Gastroesophageal sphincter (tissue), 4 donors: ENCODE data around the gene S100Z. TPM values are rescaled to one million over a fixed set of nuclear protein-coding genes. Genes with fewer than 3 reads are reported as not detected.
A peak's percentile ranks its signal among the peaks of the same experiment; 100 is the strongest.

Experiments used
- ATAC-seq: fragments of 150-250 bp; one replicate; pipeline ENCODE4 v1.9.1; 2016; ENCODE audit warnings: mild to moderate bottlenecking, moderate library complexity
- H3K27ac ChIP-seq, 4 donors: fragments of 200-600 bp; sonication (generic) in 3 of 4; 1 replicate in 3 of 4; 2 replicates in 1 of 4; pipeline ENCODE4 v1.5.1; 2016 to 2019
- H3K27me3 ChIP-seq: fragments of 200-600 bp; sonication (generic); one replicate; pipeline ENCODE4 v1.5.1; 2019
- H3K36me3 ChIP-seq, 2 donors: fragments of 200-600 bp; sonication (generic); one replicate each; pipeline ENCODE4 v1.5.1; 2019; ENCODE audit warnings: control low read depth in 1 of 2
- H3K4me1 ChIP-seq, 3 donors: fragments of 200-600 bp; sonication (generic); 1 replicate in 2 of 3; 2 replicates in 1 of 3; pipeline ENCODE4 v1.5.1; 2016 to 2019; ENCODE audit warnings: control low read depth in 2 of 3
- H3K4me3 ChIP-seq, 2 donors: fragments of 200-600 bp; sonication (generic); one replicate each; pipeline ENCODE4 v1.5.1; 2019; ENCODE audit warnings: mild to moderate bottlenecking in 1 of 2, moderate library complexity in 1 of 2
- H3K9me3 ChIP-seq, 3 donors: fragments of 200-600 bp; sonication (generic); one replicate each; pipeline ENCODE4 v1.5.1; 2017 to 2019; ENCODE audit warnings: control low read depth in 2 of 3
- EP300 ChIP-seq: sonication (generic); formaldehyde crosslinking; IDR thresholded peaks from one replicate; pipeline ENCODE4 v1.6.1; 2017; ENCODE audit warnings: antibody characterized with exemption, mild to moderate bottlenecking
- POLR2A ChIP-seq, 2 donors: fragments of 450-650 bp; IDR thresholded peaks; one replicate each; pipeline ENCODE4 v1.6.1; 2017; ENCODE audit warnings: antibody characterized with exemption in 2 of 2, mild to moderate bottlenecking in 2 of 2, moderate library complexity in 1 of 2
- POLR2AphosphoS5 ChIP-seq: sonication (generic); formaldehyde crosslinking; IDR thresholded peaks from one replicate; pipeline ENCODE4 v1.6.1; 2017; ENCODE audit warnings: antibody characterized with exemption
- WGBS, 2 donors: methylation state at CpG; one replicate each; pipeline ENCODE4 v1.1.5; 2018; ENCODE audit warnings: low coverage in 1 of 2; 5-methylcytosine and 5-hydroxymethylcytosine counted together
- total RNA-seq, 4 donors: library from RNA; depleted of rRNA; stranded (reverse); fragments of >200 nt; gene quantifications; one replicate each; pipeline ENCODE4 v1.1.0, GENCODE V29; 2016
- TF ChIP-seq, protein P1 (sequence below), 4 experiments: fragments of 200-600 bp in 2 of 4; fragments of 450-650 bp in 2 of 4; sonication (generic) in 1 of 4; IDR thresholded peaks; one replicate each; pipeline ENCODE4 v1.5.1; 2017 to 2019; ENCODE audit warnings: antibody characterized with exemption in 4 of 4, mild to moderate bottlenecking in 2 of 4, moderate library complexity in 2 of 4

Gene S100Z
- not detected for total RNA-seq

DNA sequence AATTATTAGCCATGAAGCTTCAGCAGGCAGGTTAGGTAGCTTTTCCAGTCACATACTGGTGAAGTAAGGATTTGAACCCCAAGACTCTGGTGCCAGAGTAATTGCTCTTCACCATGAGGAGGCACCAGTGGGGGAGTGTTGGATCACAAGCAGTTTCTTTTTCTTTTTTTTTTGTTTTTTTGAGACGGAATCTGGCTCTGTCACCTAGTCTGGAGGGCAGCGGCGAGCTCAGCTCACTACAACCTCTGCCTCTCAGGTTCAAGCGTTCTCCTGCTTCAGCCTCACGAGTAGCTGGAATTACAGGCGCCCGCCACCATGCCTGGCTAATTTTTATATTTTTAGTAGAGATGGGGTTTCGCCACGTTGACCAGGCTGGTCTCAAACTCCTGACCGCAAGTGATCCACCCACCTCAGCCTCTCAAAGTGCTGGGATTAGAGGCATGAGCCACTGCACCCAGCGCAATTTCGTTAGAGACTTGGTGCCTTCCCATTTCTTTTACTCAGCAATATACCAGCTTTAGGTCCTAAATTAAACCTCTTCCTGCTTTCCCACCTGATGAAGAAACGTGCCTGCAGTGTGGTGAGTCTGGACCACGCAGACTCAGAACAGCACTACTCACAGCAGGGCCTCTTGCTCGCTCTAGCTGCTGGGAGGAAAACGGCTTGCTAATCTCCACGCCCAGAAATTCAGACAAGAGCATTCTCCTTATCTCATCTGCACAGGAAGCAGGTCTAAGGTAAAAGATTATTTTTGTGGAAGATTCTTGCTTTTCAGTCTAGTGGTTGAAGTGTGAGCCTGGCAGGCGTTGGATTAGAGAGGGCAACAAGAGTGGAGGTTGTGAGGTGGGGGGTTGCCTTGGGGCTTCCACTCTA is at the start of gene S100Z:
Gene S100Z (plus strand): TSS at position 596 of the 873 bp plus-strand sequence. CDS start 25,346 bp downstream, outside the sequence.
- Histone ChIP-seq H3K27ac (no peak within 1 kb of the TSS), H3K4me3 (no peak within 1 kb of the TSS), H3K4me1 (no peaks in the 10 kb centered on the region), H3K9me3 (no peaks in the 10 kb centered on the region), H3K36me3 (no peaks in the 10 kb centered on the region), H3K27me3 (no peaks in the 10 kb centered on the region)
- TF ChIP-seq POLR2AphosphoS5, result no peak
- TF ChIP-seq POLR2A (IDR thresholded peaks at IDR 0.05), result no peak
- TF ChIP-seq, protein P1, sequence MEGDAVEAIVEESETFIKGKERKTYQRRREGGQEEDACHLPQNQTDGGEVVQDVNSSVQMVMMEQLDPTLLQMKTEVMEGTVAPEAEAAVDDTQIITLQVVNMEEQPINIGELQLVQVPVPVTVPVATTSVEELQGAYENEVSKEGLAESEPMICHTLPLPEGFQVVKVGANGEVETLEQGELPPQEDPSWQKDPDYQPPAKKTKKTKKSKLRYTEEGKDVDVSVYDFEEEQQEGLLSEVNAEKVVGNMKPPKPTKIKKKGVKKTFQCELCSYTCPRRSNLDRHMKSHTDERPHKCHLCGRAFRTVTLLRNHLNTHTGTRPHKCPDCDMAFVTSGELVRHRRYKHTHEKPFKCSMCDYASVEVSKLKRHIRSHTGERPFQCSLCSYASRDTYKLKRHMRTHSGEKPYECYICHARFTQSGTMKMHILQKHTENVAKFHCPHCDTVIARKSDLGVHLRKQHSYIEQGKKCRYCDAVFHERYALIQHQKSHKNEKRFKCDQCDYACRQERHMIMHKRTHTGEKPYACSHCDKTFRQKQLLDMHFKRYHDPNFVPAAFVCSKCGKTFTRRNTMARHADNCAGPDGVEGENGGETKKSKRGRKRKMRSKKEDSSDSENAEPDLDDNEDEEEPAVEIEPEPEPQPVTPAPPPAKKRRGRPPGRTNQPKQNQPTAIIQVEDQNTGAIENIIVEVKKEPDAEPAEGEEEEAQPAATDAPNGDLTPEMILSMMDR (IDR thresholded peaks at IDR 0.05), result no peak
- no peak for TF ChIP-seq EP300
- 74 to 89% methylated on average over 13 to 16 of the region's 18 CpGs for WGBS, 2 donors
- ATAC-seq, result no peak

- WGBS, 2 donors, result 95 to 100% methylated on average over 3 of the region's 3 CpGs
- TF ChIP-seq POLR2AphosphoS5 (no peak), POLR2A (IDR thresholded peaks at IDR 0.05) (no peak), EP300 (no peak)
- TF ChIP-seq, protein P1 (IDR thresholded peaks at IDR 0.05), result no peak
- Histone ChIP-seq H3K27me3 (no peaks in the 10 kb centered on the region), H3K36me3 (no peaks in the 10 kb centered on the region), H3K27ac (no peak overlapping the region), H3K9me3 (no peaks in the 10 kb centered on the region), H3K4me1 (no peaks in the 10 kb centered on the region), H3K4me3 (no peak overlapping the region)
- ATAC-seq, result no peak
Measured at GRCh38 chr5:76800579-76800978, 49.2 kb upstream of the S100Z start.

DNA sequence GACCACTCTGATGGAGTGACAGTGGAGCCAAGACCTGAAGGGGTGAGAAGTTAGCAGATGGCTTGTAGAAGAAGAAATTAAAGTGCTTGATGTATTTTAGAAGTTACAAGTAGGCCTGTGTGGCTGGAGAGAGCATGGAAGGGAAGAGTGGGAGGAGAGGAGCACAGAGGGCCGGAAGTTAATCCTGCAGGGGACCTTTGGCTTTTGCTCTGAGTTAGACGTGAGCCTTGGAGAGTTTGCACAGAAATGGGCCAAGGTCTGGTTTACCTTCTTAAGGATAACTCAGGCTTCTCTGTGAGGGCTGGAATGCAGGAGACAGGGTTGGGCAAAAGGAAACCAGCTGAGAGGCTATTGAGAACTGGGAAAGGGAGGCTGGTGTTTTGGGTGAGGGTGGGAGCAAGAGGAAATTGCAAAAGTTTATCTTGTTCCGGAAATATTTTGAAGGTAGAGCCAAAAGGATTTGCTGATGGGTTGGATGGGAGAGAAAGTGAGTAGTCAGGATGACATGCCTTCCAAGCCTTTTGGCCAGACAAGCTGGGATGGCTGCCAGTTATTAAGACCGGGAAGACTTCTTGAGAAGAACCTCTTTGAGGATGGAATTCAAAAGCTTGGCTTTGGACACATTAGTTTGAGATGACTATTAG is 48.5 kb upstream of the S100Z start:
- Histone ChIP-seq H3K36me3 (no peaks in the 10 kb centered on the region), H3K27ac (no peak overlapping the region), H3K4me1 (no peaks in the 10 kb centered on the region), H3K4me3 (no peak overlapping the region), H3K9me3 (no peaks in the 10 kb centered on the region), H3K27me3 (no peaks in the 10 kb centered on the region)
- peak; percentile 36 for ATAC-seq
- no peak for TF ChIP-seq EP300
- no peak for TF ChIP-seq POLR2AphosphoS5
- TF ChIP-seq, protein P1 (IDR thresholded peaks at IDR 0.05), result no peak
- TF ChIP-seq POLR2A (IDR thresholded peaks at IDR 0.05), result no peak
- WGBS, 2 donors, result 34 to 38% methylated on average over 4 of the region's 4 CpGs

GRCh38 chr5:76801803-76802195 is 48.0 kb upstream of the S100Z start:
- H3K27me3 ChIP-seq, result no peaks in the 10 kb centered on the region
- H3K27ac ChIP-seq, result no peak overlapping the region
- 55 to 78% methylated on average over 3 of the region's 3 CpGs for WGBS, 2 donors
- TF ChIP-seq POLR2A (IDR thresholded peaks at IDR 0.05), result no peak
- no peak for TF ChIP-seq EP300
- no peak for TF ChIP-seq POLR2AphosphoS5
- TF ChIP-seq, protein P1 (IDR thresholded peaks at IDR 0.05), result no peak
- no peaks in the 10 kb centered on the region for H3K36me3 ChIP-seq
- no peak overlapping the region for H3K4me3 ChIP-seq
- ATAC-seq, result no peak
- no peaks in the 10 kb centered on the region for H3K4me1 ChIP-seq
- H3K9me3 ChIP-seq, result no peaks in the 10 kb centered on the region
